ENCODE measurements around the gene NKAIN2.

DNA sequence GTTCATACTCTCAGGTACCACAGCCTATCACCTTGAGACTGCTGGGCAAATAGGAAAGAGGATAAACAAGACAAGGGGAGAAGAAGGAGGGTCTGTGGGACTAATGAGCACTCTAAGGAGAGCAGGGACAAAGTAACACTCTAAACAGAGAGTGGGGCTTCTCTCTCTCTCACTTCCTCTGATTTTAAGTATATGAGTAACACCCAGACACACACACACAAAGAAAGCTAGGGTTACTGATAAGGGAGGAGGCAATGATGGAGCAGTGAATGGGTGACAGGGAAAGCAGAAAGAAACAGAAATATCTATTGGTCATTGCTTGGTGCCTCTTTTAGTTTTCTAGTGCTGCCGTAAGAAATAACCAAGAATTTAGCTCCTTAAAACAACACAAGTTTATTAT is 1062.4 kb downstream of the NKAIN2 start:
- TF ChIP-seq, protein P1, sequence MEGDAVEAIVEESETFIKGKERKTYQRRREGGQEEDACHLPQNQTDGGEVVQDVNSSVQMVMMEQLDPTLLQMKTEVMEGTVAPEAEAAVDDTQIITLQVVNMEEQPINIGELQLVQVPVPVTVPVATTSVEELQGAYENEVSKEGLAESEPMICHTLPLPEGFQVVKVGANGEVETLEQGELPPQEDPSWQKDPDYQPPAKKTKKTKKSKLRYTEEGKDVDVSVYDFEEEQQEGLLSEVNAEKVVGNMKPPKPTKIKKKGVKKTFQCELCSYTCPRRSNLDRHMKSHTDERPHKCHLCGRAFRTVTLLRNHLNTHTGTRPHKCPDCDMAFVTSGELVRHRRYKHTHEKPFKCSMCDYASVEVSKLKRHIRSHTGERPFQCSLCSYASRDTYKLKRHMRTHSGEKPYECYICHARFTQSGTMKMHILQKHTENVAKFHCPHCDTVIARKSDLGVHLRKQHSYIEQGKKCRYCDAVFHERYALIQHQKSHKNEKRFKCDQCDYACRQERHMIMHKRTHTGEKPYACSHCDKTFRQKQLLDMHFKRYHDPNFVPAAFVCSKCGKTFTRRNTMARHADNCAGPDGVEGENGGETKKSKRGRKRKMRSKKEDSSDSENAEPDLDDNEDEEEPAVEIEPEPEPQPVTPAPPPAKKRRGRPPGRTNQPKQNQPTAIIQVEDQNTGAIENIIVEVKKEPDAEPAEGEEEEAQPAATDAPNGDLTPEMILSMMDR (IDR thresholded peaks at IDR 0.05): no peak
- TF ChIP-seq POLR2A (IDR thresholded peaks at IDR 0.05) (no peak), POLR2AphosphoS5 (IDR thresholded peaks at IDR 0.05) (no peak)

All from breast epithelium (tissue), 3 donors.